Activated T-cell treated with anti-CD3 and anti-CD28 coated beads, Interleukin-2, amount 50 U/mL, for 1 hour (primary cell): ENCODE measurements around the gene MRPL20.
"Not testable (repeated sequence)": the region's sequence is repeated elsewhere in the genome, so short reads cannot be mapped to it uniquely, and the experiment has no call there.

Experiments
- DNase-seq: peaks from one replicate; pipeline ENCODE4 v3.0.0-alpha.2; 2020

The MRPL20 gene

DNA sequence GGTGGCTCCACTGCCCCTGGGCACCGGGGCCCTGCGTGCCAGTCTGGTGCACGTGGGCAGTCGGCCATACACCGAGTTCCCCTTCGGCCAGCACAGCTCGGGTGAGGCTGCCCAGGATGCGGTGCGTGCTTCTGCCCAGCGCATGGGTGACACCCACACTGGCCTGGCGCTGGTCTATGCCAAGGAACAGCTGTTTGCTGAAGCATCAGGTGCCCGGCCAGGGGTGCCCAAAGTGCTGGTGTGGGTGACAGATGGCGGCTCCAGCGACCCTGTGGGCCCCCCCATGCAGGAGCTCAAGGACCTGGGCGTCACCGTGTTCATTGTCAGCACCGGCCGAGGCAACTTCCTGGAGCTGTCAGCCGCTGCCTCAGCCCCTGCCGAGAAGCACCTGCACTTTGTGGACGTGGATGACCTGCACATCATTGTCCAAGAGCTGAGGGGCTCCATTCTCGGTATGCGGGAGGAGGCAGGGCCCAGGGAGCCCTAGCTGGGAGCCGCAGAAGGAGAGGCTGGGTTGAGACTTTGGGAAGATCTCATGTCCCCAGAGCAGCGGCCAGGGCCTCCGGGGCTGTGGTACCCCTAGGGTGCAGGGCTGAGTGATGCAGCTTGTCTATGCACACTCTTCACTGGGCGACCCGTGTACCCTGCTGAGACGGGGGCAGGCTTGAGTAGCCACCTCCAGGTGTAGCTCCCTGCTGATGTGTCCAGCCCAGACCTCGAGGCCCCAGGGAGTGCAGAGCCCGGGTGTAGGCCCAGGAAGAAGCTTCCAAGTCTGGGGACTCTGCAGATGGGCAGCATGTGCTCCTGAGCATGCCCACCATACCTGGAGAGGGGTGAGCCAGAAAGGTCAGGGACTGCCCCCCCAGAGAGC lies 30.2 kb upstream of the MRPL20 start:
- DNase-seq: no peak

- DNase-seq: no peak
Observed at GRCh38 chr1:1436630-1437032, 29.5 kb upstream of the MRPL20 start.

DNA sequence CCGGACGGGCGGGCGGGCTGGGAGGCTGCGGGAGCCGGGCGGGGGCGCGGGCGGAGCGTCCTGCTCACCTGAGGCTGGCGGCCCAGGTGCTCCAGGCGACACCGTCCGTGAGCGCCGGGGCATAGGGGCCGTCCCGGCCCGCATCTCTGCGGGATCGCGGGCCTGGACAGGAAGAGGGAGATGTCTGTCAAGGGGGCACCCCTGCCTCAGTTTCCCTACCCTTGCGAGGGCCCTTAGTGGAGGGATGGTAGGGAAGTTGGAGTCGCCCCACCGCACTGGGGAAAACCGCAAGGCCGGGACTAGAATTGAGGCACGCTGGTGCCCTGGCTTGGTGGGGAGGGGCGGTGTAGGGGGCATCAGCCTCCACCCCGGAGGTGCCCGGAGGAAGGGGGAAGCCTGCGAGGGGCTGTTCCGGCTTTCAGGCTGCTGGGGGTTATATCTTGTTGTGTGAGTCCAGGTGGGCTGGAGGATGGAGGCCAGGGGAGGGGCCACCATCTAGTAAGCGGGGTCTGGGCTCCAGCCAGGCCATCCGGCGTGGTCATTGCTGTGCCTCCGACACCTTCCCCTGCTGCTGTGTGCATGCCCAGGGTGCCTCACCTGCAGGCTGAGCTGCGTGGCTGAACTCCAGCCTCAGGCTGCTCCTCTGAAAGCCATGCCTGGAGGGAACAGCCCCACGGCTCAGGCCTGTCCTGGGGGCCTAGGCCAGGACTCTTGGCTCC lies 29.0 kb upstream of the MRPL20 start:
- DNase-seq: no peak

DNA sequence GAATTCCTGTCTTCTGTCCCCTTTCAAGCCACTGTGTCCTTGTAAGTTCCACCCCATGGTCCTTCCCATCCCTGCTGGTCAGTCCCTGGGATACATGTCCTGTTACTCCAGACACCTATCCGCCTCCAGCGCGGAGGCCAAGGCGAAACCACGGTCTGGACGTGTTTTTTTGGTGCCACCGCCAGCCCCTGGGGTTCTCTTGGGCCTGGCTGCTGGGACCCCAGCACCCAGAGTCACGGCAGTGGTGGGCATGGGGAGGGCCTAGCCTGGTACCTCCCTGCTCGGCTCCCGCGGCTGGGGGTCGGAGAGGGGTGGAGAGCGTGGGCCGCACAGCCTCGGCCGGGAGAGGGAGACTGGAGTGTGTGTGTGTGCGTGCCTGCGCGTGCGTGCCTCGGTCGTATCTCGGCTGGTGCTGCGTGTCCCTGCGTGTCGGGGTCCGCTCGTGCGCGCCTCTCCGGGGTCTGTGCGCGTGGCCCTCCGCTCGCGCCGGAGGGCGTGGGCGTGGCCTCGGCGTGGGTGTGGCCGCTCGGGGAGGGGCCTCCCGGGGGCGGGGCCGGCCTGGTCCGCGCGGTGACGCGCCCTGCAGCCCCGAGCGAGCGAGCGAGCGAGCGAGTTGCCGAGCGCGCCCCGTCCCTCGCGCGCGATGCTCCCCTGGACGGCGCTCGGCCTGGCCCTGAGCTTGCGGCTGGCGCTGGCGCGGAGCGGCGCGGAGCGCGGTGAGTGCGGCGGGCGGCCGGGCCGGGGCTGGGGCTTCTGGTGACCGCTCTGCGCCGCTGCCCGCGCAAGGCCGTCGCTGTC lies 28.2 kb upstream of the MRPL20 start, which contains the start of gene VWA1:
Gene VWA1 (plus strand): TSS at position 585 of the 798 bp plus-strand sequence. CDS start 59 bp downstream, at position 644.
- DNase-seq: peak; percentile 74

GRCh38 chr1:1434824-1435105 lies 27.7 kb upstream of the MRPL20 start:
- no peak for DNase-seq

DNA sequence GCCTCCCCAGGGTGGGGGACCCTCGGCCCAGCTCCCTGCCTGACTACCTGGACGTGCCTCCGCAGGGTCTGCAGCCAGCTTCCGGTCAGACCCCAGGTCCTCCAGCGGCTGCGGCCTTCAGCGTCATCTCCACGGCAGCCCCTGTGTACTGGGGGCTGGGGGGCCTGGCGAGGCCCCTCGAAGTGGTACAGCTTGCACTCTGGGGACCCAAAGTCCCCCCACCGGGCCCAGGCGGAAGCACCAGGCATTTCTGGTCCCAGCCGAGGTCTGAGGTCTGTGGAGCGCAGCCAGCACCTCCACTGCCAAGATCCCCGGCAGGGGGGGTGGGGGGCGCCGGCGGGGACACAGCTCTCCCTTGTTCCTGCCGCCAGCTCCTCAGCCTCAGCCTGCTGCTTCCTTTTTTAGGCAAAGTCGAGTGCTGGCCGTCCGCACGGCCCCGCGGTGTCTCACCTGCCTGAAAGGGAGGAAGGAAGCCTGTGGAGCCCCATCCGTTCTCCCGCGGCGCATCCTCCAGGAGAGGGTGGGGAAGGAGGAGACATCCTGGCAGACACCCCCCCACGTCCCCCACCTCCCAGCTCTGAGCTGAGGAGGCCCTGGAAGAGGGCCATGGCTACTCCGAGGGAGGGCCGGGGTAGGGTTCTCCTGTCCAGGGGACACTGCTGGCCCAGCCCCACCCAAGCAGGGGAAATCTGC lies 27.2 kb upstream of the MRPL20 start:
- DNase-seq: no peak

DNA sequence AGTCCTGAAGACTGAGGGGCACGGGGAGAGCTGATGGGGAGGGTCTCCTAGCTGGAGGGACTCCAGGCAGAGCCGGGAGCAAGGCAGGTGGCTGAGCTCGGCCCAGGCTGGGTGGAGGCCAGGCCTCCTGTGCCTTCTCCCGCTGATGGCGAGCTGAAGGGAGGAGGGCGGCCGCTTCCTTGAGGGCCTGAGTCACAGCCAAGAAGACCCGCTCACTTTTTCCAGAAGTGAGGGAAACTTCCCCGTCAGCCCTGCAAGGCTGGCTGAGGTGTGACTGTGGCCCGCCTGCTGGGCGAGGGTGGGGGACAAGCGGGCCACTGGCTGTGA lies 26.7 kb upstream of the MRPL20 start:
- DNase-seq: no peak

DNA sequence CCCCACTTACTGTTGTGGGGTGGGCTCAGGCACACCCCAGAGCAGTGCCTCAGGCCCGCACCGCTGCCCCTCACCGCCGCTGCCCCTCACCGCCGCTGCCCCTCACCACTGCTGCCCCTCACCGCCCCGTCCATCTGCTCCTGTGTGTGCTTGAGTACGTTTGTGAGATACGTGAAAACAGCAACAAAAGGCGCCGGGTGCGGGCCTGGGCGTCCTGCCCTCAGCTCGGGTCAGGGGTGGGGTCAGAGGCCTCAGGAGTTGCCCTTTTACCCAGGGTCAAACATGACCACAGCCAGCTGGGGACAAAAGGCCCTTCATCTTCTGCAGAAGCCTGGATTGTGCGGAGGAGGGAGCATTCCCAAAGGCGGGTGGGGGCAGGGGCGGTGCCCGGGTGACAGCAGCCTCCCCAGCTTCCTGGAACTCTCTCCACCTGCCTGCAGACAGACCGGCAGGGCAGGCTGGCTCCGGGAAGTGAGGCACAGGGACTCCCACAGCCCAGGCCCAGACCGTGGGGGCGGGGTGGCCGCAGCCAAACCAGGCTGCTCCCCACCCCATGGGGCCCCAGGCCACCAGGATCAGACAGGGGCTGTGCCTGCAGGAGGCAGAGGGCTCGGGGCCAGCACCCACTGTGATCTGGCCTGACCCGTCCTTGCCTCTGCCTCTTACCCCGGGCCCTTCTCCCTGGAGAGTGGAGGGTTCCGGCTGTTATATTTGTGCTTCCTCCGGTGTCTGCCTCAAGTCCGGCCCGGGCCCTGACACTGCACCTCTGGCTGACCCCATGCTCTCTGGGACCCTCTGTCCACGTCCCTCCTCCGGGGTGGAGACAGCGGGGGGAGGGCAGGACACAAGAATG lies 26.1 kb upstream of the MRPL20 start:
- DNase-seq: no peak

DNA sequence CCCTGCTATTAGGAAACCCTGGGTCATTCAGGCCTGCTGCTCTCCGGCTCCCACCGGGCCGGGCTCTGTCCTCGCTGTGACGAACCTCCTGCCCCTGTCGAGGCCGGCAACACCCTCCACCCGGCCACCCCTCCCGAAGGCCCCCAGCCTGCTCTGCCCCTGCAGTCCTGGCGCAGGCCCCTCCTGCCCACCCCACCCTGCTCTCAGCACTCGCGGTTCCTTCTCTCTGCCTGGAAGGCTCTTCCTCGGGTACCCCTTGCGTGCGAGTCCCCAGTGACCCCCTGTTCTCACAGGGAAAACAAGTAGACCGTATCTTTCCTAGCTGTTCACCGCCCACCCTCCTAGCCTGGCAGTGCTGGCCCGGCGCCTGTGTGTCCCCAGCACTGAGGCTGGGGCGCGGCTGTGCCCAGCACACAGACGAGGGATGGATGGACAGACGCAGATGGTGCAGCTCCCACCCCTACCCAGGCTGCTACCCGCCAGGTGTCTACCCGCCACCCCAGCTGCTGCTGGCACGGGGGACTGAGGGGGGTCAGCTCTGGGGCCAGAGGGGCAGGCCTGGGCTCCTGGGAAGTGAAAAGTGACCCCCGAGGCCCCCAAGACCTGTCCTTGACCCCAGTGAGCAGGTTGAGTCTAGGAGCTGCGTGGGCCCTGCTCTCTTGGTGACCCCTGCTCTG lies 25.3 kb upstream of the MRPL20 start:
- no peak for DNase-seq

DNA sequence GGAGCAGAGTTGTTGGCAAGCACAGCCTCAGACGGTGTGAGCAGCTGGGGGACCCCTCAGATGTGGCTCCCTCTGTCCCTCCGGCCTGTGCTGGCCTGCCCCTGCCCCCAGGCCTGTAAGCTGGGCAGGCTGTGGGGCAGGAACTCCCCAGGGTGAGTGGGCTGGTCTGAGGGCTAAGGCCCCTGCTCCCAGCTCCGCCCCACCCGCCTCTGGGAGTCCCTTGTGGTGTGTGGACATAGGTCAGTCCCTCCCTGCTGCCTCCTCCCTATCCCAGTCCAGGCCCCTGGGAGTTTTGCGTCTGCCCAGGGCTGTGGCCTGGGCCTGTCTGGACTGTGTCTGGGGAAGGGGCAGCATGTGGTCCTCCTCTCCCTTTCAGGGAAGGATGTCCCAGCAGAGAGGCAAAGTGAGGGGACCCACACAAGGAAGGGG lies 24.8 kb upstream of the MRPL20 start:
- DNase-seq: no peak

GRCh38 chr1:1430992-1431844 lies 24.1 kb upstream of the MRPL20 start:
- DNase-seq: no peak

- no peak for DNase-seq
Observed at GRCh38 chr1:1430114-1430982, 23.3 kb upstream of the MRPL20 start.

DNA sequence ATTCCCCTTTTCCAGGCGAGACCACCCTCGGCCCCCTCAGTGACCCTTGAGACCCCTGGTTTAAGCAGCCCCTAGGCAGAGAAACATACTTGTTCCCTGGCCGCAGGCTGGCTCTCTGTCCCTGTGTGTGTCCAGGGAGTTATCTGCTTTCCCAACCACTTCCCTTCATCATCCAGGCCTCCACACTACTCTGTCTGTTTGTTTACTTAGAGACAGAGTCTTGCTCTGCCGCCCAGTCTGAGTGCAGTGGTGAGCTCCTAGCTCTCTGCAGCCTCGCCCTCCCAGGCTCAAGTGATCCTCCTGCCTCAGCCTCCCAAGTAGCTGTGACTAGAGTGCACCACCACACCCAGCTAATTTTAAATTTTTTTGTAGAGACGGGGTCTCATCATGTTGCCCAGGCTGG lies 22.6 kb upstream of the MRPL20 start:
- no peak for DNase-seq

- DNase-seq: not testable (repeated sequence)
Observed at GRCh38 chr1:1428967-1429366, 21.9 kb upstream of the MRPL20 start.

- peak; percentile 16 for DNase-seq
Observed at GRCh38 chr1:1428174-1428573, 21.1 kb upstream of the MRPL20 start.

- no peak for DNase-seq
Observed at GRCh38 chr1:1427820-1428148, 20.7 kb upstream of the MRPL20 start.

DNA sequence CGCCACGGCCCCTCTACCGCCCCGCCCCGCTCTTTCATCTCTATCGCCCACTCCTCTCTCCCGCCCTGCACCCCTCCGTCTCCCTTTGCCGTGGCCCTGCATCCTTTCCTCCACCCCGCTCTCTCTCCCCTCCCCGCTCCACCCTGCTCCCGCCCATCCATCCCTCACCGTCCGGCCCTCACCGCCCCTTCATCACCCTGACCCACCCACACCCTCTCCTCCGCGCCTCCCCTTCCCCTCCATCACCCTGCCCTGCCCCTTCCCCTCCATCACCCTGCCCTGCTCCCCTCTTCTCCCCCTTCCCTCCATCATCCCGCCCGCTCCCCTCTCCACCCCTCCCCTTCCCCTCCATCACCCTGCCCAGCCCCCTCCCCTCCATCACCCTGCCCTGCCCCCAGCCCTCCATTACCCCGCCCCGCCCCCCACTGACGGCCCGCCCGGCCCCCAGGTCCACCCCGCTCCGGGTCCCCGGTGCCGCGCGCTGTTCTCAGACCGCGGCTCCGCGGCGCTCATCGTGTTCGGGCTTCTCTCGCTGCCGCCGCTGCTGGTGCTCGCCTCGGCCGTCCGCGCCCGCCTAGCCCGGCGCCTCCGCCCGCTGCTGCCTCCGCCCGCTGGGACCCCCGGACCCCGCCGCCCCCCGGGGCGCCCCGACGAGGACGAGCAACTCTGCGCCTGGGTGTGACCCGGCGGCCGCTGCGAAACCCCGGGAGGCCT lies 20.2 kb upstream of the MRPL20 start:
- DNase-seq: peak; percentile 24

DNA sequence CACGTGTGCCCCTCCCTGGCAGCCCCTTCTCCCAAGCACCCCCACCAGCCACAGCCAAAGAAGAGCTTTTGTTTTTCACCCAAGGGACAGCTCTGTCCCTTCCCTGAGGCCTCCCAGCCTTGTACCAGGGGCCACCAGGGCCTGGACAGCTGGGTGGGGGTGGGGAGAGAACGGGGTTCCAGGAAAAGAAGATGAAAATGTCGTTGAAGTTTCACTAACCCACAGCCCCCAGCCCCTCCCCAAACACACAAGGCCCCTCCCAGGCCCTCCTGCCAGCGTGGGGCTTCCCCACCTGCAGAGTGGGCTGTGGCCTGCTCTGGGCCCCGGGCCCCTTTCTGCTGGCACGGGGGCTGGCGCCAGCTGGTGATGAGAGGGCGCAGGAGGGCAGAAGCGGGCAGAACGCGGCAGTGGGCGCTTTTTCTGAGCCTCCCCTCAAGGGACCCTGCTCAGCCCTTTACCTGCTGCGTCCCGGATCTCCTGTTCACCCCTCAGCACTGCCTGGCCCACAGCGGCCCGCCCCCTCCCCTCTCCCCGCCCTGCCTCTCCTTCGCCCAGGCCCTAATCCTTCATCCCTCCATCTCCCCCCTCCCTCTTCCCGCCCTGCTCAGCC lies 19.5 kb upstream of the MRPL20 start:
- peak; percentile 25 for DNase-seq
